Stimulated activated CD8-positive, alpha-beta memory T cell treated with anti-CD3 and anti-CD28 coated beads, Interleukin-4, amount 100 ng/mL, for 48 hours (primary cell): ENCODE data around the gene KIFC1.
"Not testable (repeated sequence)": the region's sequence is repeated elsewhere in the genome, so short reads cannot be mapped to it uniquely, and the experiment has no call there.

Experiments used
- DNase-seq: peaks from one replicate; pipeline ENCODE4 v3.0.0-alpha.2; 2020

Gene KIFC1, protein sequence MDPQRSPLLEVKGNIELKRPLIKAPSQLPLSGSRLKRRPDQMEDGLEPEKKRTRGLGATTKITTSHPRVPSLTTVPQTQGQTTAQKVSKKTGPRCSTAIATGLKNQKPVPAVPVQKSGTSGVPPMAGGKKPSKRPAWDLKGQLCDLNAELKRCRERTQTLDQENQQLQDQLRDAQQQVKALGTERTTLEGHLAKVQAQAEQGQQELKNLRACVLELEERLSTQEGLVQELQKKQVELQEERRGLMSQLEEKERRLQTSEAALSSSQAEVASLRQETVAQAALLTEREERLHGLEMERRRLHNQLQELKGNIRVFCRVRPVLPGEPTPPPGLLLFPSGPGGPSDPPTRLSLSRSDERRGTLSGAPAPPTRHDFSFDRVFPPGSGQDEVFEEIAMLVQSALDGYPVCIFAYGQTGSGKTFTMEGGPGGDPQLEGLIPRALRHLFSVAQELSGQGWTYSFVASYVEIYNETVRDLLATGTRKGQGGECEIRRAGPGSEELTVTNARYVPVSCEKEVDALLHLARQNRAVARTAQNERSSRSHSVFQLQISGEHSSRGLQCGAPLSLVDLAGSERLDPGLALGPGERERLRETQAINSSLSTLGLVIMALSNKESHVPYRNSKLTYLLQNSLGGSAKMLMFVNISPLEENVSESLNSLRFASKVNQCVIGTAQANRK

DNA sequence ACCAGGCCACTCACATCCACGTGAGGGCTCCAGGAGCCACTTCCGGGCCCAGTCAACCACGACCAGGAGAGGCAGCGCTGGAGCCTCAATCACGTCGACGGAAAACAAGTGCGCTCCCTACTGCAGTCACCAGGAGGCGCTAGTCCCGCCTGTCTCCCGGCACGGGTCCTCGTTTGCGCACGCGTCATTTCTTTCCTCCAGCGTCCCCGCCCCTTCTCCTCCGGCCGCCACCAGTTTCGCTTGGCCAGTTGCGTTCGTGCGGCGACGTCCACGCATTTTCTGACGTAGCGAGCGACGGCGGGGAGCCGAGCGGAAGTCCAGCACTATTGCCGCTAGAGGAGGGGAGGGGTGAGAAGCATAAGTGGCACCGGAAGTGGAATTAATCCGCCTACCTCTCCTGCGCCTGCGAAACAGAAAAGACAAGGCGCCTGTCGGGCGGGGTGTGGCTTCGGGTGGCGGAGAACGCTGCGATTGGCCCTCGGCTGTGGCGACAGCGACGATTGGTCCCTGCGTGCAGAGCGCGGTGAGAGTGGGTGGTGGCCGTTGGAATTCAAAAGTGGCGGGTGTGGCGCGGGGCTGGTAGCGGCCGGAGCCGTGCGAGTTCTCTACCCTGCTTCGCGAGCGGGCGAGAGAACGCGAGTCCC lies at the start of gene KIFC1:
Gene KIFC1, plus strand, starts transcription at position 546 of the 644 bp plus-strand sequence. CDS start 163 bp downstream, outside the sequence.
- peak; percentile 99 for DNase-seq

DNA sequence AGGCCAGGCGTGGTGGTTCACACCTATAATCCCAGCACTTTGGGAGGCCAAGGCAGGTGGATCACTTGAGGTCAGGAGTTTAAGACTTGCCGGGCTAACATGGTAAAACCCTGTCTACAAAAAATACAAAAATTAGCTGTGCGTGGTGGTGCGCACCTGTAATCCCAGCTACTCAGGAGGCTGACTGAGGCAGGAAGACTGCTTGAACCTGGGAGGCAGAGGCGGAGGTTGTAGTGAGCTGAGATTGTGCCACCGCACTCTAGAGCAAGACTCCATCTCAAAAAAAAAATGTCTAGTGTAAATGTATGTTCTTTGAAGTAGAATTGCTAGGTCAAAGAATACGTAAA lies 48.0 kb upstream of the KIFC1 start:
- DNase-seq: not testable (repeated sequence)

GRCh38 chr6:33343953-33344611 lies 47.5 kb upstream of the KIFC1 start:
- peak; percentile 40 for DNase-seq

DNA sequence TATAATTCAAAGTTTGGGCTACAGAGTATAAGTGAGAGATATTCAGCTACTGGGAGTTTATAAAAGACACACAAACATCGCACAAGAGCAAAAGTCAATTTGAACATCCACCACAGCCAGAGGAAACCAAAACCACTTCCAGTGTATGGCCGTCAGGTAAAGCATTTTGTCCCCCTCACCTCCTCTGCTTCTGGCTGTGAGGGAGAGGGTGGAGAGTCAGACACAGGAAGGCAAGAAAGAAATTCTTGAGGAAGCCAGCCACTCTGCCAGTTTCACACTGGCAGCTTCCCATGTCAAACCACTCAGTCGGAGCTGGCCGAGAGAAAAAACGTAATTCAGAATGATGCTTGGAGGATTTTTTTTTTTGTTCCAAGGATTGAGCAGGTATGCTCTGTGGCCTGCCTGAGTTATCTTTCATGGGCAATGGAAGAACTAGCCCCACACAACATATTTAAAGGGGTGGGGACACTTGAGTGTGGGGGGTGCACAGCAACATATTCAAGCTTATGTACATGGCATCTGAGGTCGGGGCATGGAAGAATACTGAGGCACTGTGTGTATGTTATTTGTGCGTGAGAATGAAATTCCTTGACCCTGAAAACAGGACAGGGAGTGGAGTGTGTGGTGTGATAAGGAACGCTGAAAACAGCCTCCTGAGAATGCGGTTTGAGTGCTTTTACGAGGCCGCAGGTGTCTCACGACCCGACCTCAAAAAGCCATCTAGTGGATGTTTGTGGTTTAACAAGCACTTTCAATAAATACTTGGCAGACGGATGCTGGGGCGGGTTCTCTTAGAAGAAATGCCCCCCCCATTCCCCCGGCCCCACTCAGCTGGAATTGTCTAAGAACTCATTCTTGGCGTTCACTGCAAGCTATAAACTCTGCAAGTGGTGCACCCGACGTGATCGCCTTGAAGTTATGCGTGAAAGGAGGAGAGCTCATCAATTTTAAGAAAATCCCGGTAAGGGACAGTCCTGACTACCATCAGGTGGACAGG lies 46.6 kb upstream of the KIFC1 start:
- DNase-seq: peak; percentile 71

DNA sequence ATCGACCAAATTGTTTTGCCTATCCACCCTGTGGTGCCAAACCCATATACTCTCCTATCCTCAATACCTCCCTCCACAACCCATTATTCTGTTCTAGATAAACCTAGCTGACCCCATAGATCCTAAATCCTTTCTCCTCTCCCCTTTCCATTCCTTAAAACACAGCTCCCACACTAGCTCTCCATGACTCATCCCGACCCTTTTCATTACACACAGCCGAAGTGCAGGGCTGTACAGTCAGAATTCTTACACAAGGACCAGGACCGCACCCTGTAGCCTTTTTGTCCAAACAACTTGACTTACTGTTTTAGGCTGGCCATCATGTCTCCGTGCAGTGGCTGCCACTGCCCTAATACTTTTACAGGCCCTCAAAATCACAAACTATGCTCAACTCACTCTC lies 44.7 kb upstream of the KIFC1 start:
- DNase-seq: not testable (repeated sequence)

DNA sequence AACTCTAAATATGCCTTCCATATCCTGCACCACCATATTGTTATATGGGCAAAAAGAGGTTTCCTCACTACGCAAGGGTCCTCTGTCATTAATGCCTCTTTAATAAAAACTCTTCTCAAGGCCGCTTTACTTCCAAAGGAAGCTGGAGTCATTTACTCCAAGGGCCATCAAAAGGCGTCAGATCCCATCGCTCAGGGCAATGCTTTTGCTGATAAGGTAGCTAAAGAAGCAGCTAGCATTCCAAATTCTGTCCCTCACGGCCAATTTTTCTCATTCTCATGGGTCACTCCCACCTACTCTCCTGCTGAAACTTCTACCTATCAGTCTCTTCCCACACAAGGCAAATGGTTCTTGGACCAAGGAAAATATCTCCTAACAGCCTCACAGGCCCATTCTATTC lies 43.8 kb upstream of the KIFC1 start:
- no peak for DNase-seq

- not testable (repeated sequence) for DNase-seq
Measured at GRCh38 chr6:33355860-33356259, 35.8 kb upstream of the KIFC1 start.

- no peak for DNase-seq
Measured at GRCh38 chr6:33356295-33356694, 35.3 kb upstream of the KIFC1 start.

GRCh38 chr6:33357160-33357871 lies 34.3 kb upstream of the KIFC1 start:
- not testable (repeated sequence) for DNase-seq

- no peak for DNase-seq
Measured at GRCh38 chr6:33359331-33359730, 32.3 kb upstream of the KIFC1 start.

- not testable (repeated sequence) for DNase-seq
Measured at GRCh38 chr6:33363486-33363885, 28.1 kb upstream of the KIFC1 start.

GRCh38 chr6:33364475-33365205 lies 27.0 kb upstream of the KIFC1 start:
- DNase-seq: not testable (repeated sequence)

DNA sequence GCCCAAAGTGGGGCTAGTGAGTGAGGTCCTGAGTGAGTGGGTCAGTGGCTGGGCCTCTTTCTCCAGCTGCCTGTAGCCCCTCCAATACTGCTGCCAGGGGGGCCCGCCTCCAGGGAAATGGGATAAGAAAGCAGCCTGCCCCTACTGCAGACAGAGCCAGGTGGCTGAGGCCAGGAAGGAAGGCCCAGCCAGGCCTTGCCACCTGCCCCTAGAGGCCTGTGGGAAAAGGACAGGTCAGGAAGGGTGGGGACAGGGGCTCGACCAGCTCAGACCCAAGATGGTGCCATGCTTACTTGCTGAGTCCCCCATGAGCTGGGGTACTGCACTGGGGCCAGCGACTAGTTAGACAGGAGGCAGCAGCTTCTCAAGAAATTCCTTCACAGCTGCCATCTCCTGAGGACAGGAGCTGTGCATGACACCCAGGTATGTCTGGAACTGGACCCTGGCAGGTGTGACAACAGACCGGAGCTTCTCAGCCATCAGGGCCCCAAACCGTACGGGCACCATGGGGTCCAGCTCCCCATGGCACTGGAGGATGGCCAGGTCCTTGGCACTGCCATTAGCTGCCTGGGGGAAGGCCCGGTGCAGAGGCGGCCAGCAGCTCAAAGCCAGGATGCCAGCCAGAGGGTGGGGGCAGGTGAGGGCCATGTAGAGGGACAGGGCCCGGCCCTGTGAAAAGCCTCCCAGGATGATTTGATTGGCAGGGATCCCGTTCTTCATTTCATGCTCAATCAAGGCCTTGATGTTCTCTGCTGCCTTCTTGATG lies 26.2 kb upstream of the KIFC1 start:
- not testable (repeated sequence) for DNase-seq

- no peak for DNase-seq
Measured at GRCh38 chr6:33367009-33367714, 24.5 kb upstream of the KIFC1 start.

GRCh38 chr6:33367715-33368025 lies 24.0 kb upstream of the KIFC1 start:
- DNase-seq: not testable (repeated sequence)

DNA sequence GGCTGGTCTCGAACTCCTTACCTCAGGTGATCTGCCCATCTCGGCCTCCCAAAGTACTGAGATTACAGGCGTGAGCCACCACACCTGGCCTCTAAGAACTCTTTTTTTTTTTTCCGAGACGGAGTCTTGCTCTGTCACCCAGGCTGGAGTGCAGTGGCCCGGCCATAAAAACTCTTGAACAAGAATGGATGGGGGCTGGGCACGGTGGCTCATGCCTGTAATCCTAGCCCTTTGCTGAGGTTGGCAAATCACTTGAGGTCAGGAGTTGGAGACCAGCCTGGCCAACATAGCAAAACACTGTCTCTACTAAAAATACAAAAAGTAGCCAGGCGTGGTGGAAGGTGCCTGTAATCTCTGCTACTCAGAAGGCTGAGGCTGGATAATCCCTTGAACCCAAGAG lies 19.7 kb upstream of the KIFC1 start:
- not testable (repeated sequence) for DNase-seq

DNA sequence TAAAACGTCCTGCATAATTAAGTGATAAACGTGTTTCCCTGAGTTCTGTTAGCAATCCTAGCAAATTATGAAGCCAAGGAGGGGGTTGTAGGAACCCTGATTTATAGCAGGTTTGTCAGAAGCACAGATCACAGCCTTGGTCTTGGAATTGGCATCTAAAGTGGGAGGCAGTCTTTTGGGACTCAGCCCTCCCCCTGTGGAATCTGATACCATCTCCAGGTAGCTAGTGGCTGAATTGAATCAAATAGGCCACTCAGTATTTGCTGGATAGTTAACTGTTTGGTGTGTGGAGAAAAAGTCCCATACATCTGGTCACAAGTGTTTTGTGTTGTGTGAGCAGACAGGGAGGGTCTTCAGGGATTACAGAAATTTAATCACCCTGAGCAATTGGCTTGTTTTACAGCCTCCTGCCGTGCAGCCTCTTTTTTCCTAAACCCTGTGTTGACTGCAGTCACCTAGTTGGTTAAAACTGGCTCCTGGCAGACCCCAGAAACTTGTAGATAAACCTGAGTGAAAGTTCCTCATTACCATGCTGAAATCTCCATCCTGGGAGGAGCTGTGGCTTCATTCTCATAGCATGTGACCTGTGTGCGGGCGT lies 19.0 kb upstream of the KIFC1 start:
- DNase-seq: no peak

GRCh38 chr6:33373960-33374910 lies 17.4 kb upstream of the KIFC1 start:
- no peak for DNase-seq
